GM18870 (cell line): ENCODE results near the gene ME3.

Experiments
- ATAC-seq: cut with Tn5 transposase; IDR thresholded peaks from one replicate; pipeline ENCODE4 v1.9.1; 2021; ENCODE audit warnings: moderate library complexity; ENCODE audit not compliant: unreplicated experiment

Gene ME3

GRCh38 chr11:86395061-86395551 lies 277.3 kb downstream of the ME3 start:
- no peak for ATAC-seq
